OCI-LY3 (cell line): ENCODE data around the gene ADGRF3.

Source experiments
- H2AFZ ChIP-seq: fragments of 200-600, 300-600 bp; shearing (Covaris generic); 2 replicates; pipeline ENCODE4 v1.6.0; 2014; ENCODE audit warnings: antibody characterized with exemption, low read depth, low read length
- H3K27ac ChIP-seq: fragments of 200-600, 300-600 bp; sonication (generic); 2 replicates; pipeline ENCODE4 v1.5.1; 2014; ENCODE audit warnings: mild to moderate bottlenecking, low read length, moderate library complexity, mixed read lengths
- H3K27me3 ChIP-seq: fragments of 200-600, 300-600 bp; sonication (generic); 2 replicates; pipeline ENCODE4 v1.6.1; 2014; ENCODE audit warnings: low read depth, low read length, mixed read lengths
- H3K36me3 ChIP-seq: fragments of 200-600, 300-600 bp; sonication (generic); replicated peaks from 2 replicates; pipeline ENCODE3; 2014; ENCODE audit warnings: low read depth, low read length, mixed read lengths
- H3K4me1 ChIP-seq: fragments of 300-600, 200-600 bp; sonication (generic); 2 replicates; pipeline ENCODE4 v1.6.1; 2014; ENCODE audit warnings: low read length, mixed read lengths
- H3K4me2 ChIP-seq: fragments of 200-600, 300-600 bp; sonication (generic); 2 replicates; pipeline ENCODE4 v1.6.1; 2014; ENCODE audit warnings: low read length, mixed read lengths
- H3K4me3 ChIP-seq: fragments of 300-600, 200-600 bp; sonication (generic); 2 replicates; pipeline ENCODE4 v1.5.1; 2014; ENCODE audit warnings: antibody characterized with exemption, mild to moderate bottlenecking, low read length, moderate library complexity
- H3K79me2 ChIP-seq: fragments of 300-600, 200-600 bp; shearing (Covaris generic); 2 replicates; pipeline ENCODE4 v1.6.1; 2014; ENCODE audit warnings: mild to moderate bottlenecking, low read length, mixed read lengths
- H3K9ac ChIP-seq: fragments of 300-600, 200-600 bp; shearing (Covaris generic); 2 replicates; pipeline ENCODE4 v1.6.0; 2014; ENCODE audit warnings: mild to moderate bottlenecking, low read length, moderate library complexity
- H3K9me3 ChIP-seq: fragments of 200-600, 300-600 bp; shearing (Covaris generic); 2 replicates; pipeline ENCODE4 v1.6.1; 2014; ENCODE audit warnings: low read length, mixed read lengths; ENCODE audit not compliant: insufficient read depth
- H4K20me1 ChIP-seq: fragments of 200-600, 300-600 bp; sonication (generic); 2 replicates; pipeline ENCODE4 v1.6.1; 2016; ENCODE audit warnings: low read length, mixed read lengths; ENCODE audit not compliant: insufficient read depth
- CTCF ChIP-seq: fragments of 200-600, 300-600 bp; sonication (generic); IDR thresholded peaks from 2 replicates; pipeline ENCODE4 v1.5.1; 2014; ENCODE audit warnings: antibody characterized with exemption, low read length, low read depth
- EZH2phosphoT487 ChIP-seq: fragments of 200-600 bp; shearing (Covaris generic); IDR thresholded peaks from 2 replicates; pipeline ENCODE4 v1.6.1; 2018; ENCODE audit warnings: antibody characterized with exemption, mixed run types, low read depth

Gene ADGRF3

GRCh38 chr2:26317377-26318105, 29.0 kb downstream of the ADGRF3 start:
- TF ChIP-seq EZH2phosphoT487 (no peak), CTCF (no peak)

GRCh38 chr2:26316845-26317244, 29.7 kb downstream of the ADGRF3 start:
- Histone ChIP-seq H3K9ac (no peak overlapping the region), H3K36me3 (no peaks in the 10 kb centered on the region), H3K79me2 (no peaks in the 10 kb centered on the region), H3K4me1 (no peaks in the 10 kb centered on the region), H3K4me3 (no peak overlapping the region), H4K20me1 (no peaks in the 10 kb centered on the region), H3K27me3 (no peaks in the 10 kb centered on the region), H2AFZ (no peak overlapping the region), H3K4me2 (no peak overlapping the region), H3K27ac (no peak overlapping the region), H3K9me3 (no peaks in the 10 kb centered on the region)
- no peak for TF ChIP-seq EZH2phosphoT487
- no peak for TF ChIP-seq CTCF

More at GRCh38 chr2:26317377-26318105, 29.0 kb downstream of the ADGRF3 start:
- Histone ChIP-seq H3K4me1 (no peaks in the 10 kb centered on the region), H2AFZ (no peak overlapping the region), H3K27me3 (no peaks in the 10 kb centered on the region), H3K36me3 (no peaks in the 10 kb centered on the region), H3K27ac (no peak overlapping the region), H3K4me3 (no peak overlapping the region), H3K4me2 (no peak overlapping the region), H3K9ac (no peak overlapping the region), H3K79me2 (no peaks in the 10 kb centered on the region), H3K9me3 (no peaks in the 10 kb centered on the region), H4K20me1 (no peaks in the 10 kb centered on the region)

GRCh38 chr2:26316041-26316440, 30.5 kb downstream of the ADGRF3 start:
- Histone ChIP-seq H3K4me1 (no peaks in the 10 kb centered on the region), H4K20me1 (no peaks in the 10 kb centered on the region), H2AFZ (no peak overlapping the region), H3K4me2 (no peak overlapping the region), H3K4me3 (no peak overlapping the region), H3K9ac (no peak overlapping the region), H3K36me3 (no peaks in the 10 kb centered on the region), H3K9me3 (no peaks in the 10 kb centered on the region), H3K27ac (no peak overlapping the region), H3K79me2 (no peaks in the 10 kb centered on the region), H3K27me3 (no peaks in the 10 kb centered on the region)
- no peak for TF ChIP-seq EZH2phosphoT487
- peak; percentile 28 for TF ChIP-seq CTCF

GRCh38 chr2:26314243-26314642, 32.3 kb downstream of the ADGRF3 start:
- no peaks in the 10 kb centered on the region for H3K9me3 ChIP-seq
- no peak overlapping the region for H3K9ac ChIP-seq
- no peaks in the 10 kb centered on the region for H3K36me3 ChIP-seq
- H4K20me1 ChIP-seq = no peaks in the 10 kb centered on the region
- no peak overlapping the region for H3K27ac ChIP-seq
- no peak overlapping the region for H3K4me3 ChIP-seq
- no peaks in the 10 kb centered on the region for H3K27me3 ChIP-seq
- no peak overlapping the region for H3K4me2 ChIP-seq
- no peak overlapping the region for H2AFZ ChIP-seq
- H3K4me1 ChIP-seq = no peaks in the 10 kb centered on the region
- TF ChIP-seq EZH2phosphoT487 (no peak), CTCF (no peak; the same call in 1 of the 2 replicates)
- no peaks in the 10 kb centered on the region for H3K79me2 ChIP-seq
